Embryonic facial prominence (tissue), 1 donor: Measurements from ENCODE around the gene CHRM3.
"Not testable (repeated sequence)": the region's sequence is repeated elsewhere in the genome, so short reads cannot be mapped to it uniquely, and the experiment has no call there.

Experiments used
- DNase-seq: peaks from one replicate; pipeline ENCODE4 v3.0.0-alpha.2; 2016; ENCODE audit errors: extremely low spot score

CHRM3 gene

GRCh38 chr1:239386453-239387303 lies at the start of gene CHRM3:
CHRM3 (plus strand) TSS chr1:239386568; CDS start chr1:239907452, 520,884 bp downstream.
- peak; percentile 32 for DNase-seq

DNA sequence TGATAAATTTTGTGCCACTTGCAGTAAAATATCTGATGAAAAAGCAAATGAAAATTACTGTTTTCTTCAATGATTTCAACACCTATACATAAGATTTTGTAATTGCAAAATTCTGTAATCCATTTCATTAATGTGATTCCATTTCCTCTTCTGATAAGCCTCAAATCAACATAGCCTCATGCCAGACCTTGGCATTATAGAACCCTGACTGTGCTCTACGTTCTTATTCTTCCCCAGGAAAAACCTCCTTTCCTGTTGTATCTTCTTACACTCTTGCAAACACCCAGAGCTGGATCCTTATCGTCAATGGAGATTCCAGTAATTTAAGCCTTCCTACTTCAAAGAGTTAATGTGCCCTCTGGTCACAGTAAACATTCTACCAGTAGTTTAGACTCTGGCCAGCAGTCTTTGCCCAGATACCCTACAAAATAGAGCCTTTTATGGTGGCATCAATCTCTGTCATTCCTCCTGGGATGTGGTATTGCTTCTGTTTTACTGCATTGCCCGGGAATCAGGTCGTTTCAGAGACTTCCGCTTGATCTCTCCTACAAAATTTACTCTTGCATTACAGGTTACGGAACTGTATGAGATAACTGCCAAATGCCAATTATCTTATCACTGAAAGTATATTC lies 48.5 kb upstream of the CHRM3 start:
- no peak for DNase-seq

DNA sequence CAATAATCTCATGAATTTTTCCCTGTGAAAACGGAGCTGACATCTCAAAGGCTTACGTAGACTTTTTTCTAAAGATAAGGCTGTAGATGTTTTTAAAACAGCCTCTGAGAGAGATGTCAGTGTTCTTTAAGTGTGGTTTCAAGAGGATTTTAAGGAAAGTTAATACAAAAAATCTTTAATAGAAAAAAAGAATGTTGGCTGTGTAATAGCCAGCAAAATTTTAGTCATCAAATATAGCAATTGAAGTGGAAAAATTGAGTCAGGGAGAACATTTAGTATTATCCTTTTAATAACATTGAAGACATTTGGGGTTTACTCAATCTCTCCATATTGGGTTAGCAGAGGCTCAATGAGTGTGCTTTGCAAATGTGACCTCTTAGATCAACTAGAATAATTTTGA lies 38.6 kb upstream of the CHRM3 start:
- DNase-seq: no peak

DNA sequence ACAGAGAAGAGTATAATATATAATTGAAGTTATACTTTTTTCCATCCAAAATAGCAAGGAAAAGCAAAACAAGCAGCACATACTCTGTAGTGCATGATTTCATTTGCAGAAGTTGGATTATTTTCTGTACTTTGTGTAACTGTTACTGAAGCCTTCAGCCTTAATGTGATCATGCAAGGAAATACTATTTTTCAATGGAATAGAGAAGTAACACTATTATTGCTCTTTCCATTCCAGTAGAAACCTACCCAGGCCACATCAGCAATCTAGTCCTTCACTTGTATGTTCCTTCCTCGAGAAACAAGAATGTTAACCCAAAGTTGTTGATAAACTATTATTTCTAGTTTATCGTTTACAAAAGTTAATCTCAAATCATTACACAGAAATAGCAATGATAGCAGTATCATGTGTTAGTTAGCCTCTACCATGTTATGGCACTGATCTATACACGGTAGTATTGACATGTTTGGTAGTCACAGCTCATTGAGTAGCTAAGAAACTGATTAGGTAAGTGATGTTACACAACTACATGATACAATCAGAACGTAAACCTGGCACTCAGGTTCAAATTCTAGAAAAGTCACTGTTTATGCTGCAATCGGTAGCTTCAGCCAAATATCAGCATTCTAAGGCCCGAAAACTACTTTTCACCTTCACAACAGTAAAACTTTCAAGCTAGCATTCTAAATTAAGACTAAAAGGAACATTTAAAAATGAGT lies 37.6 kb upstream of the CHRM3 start:
- no peak for DNase-seq

DNA sequence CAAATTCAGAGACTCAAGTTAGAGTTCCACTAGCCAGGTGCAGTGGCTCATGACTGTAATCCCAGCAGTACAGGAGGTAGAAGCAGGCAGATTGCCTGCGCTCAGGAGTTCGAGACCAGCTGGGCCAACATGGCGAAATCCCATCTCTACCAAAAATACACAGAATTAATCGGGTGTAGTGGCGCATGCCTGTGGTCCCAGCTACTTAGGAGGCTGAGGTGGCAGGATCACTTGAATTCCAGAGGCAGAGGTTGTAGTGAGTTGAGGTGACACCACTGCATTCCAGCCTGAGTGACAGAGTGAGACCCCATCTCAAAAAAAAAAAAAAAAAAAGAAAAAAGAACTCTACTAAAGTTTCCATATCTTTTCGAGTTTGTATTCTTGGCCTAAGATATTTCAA lies 36.7 kb upstream of the CHRM3 start:
- DNase-seq: no peak

- no peak for DNase-seq
These were observed 32.8 kb upstream of the CHRM3 start for GRCh38 chr1:239353536-239353935.

DNA sequence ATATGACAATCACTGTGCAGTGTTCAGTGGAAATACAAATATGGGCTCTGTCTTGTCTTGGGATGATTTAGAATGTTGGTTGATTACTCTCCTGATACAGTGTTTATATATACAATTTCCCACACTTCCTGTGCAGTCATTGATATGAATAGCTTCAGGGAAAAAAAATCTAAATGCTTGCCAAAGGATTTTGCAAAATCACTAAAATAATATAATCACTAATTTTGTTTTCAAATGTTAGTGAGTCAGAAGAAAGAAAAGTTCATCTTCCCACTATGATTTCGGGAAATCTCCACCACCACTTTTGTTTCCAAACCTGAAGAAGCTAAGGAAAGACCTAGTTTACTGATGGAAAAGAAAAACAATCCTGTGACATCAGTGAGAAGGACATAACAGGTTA lies 32.1 kb upstream of the CHRM3 start:
- DNase-seq: no peak

DNA sequence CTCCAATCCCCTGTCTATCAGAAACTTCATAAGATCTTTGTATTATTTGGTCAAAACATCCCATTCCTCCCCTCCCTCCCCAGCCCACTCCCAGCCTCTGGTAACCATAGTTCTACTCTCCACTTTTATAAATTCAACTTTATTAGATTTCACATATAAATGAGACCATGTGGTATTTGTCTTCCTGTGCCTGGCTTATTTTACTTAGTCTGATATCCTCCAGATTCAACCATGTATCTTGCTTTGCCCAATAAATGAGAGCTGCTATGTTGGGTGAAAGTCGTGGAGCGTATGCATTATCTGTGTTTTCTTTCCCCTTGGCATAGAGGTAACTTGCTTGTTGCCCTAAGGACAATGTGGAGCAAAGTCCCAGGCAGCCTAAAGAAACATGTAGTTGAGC lies 28.5 kb upstream of the CHRM3 start:
- DNase-seq: no peak

GRCh38 chr1:239361403-239361802 lies 25.0 kb upstream of the CHRM3 start:
- no peak for DNase-seq

DNA sequence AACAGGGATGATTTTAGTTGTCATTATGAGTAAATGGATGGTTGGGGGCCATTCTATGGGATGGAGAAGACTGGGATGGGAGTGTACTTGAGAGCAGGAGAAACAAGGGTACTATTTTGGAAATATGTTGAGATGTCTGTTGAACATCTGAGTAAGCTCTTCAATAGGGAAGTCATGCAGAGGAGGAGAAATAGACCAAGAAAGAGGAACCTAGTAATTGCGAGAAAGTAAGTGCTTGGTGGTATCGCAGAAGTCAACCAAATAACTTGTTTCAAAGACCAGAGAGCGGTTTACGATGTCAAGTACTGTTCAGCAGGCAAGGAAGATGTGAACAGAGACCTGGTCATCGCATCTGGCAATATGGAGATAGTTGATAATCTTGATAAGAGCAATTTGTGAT lies 22.4 kb upstream of the CHRM3 start:
- no peak for DNase-seq

DNA sequence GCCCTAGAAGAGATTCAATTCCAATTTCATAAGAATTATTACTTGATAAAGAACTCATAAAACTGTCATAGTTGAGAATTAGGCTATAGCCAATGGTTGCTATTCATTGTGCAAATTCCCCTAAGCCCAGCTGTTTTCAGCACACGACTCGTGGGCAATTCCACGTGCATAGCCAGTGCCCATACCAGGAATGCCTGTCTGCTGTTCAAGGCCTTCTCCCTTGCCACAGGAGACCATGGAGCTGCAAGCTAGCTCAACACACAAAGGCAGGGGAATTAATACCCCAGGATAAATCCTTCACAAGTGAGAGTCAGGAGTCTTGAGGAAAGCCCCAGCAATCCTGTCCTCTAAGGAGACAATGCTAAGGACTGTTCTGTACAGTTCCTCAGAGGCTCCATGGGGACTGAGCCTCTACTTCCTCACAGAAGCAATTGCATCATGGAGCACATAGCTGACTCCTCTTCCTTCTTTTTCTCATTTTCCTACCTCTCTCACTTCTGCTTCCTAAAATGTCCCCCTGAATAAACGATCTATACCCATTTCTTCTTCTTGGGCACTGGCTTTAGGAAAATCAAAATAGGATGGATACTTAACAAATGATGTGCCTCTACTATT lies 19.1 kb upstream of the CHRM3 start:
- no peak for DNase-seq

- no peak for DNase-seq
These were observed 17.8 kb upstream of the CHRM3 start for GRCh38 chr1:239368436-239369109.

GRCh38 chr1:239370869-239371268 lies 15.5 kb upstream of the CHRM3 start:
- DNase-seq: not testable (repeated sequence)

DNA sequence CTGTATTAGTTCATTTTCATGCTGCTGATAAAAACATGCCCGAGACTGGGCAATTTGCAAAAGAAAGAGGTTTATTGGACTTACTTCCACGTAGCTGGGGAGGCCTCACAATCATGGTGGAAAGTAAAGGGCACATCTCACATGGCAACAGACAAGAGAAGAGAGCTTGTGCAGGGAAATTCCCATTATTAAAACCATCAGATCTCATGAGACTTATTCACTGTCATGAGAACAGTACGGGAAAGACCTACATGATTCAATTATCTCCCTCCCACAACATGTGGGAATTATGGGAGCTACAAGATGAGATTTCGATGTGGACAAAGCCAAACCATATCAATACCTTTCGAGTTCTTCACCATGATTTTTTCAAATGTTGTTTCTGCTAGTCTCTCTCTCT lies 3.7 kb upstream of the CHRM3 start:
- DNase-seq: no peak

- no peak for DNase-seq
These were observed 2.7 kb upstream of the CHRM3 start for GRCh38 chr1:239383714-239384113.

GRCh38 chr1:239387304-239388158 lies 1.2 kb downstream of the CHRM3 start:
- no peak for DNase-seq

- DNase-seq: no peak
These were observed 1.8 kb downstream of the CHRM3 start for GRCh38 chr1:239388159-239388485.

- no peak for DNase-seq
These were observed 2.2 kb downstream of the CHRM3 start for GRCh38 chr1:239388578-239388977.

DNA sequence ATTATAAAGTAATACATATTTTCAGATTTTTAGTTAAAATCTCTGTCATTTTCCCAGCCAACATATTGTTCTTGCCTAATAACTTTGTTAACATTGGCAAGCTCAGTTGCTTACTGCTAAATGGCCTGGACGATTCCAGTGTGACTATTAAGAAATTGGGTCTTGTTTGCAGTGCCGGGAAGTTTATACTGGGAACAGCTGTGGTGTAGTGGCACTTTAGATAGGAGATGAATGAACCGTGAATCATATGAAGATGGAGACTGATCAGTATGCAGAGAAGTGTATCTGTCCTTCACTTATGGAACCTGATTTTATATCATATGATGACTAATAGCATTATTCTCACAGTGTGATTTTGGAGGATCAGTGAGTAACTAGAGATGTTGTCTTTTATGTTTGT lies 3.3 kb downstream of the CHRM3 start:
- DNase-seq: no peak

DNA sequence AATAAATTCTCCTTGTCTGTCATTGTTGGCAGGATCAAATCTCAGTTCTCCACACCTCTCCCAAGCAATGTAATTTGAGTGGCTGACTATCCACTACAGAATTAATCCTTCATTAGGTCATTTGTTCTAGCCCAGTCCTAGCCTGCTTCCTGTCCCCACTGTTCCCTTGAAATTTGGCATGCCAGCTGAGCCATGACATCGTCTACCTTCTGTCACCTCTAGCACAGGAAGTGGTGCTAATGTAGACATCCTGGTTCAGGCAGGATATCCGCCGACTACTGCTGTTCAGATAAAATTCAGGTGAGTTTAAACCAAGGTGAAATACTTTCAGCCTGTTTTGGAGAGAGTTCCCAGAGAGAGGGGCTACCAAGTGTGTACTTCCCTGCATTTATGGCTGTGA lies 5.9 kb downstream of the CHRM3 start:
- no peak for DNase-seq

DNA sequence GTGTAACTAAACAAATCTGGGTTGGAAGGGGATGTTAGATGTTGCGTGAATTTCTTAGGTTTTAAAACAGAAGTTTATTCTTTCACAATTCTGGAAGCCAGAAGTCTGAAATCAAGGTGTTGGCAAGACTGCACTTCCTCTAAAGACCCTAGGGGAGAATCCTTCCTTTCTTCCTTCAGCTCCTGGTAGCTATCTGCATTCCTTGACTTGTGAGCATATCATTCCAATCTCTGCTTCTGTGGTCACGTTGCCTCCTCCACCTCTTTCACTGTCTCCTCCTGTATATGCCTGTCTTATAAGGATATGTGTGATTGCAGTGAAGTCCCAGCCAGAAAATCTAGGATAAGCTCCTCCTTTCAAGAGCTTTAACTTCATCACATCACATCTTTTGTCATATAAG lies 7.7 kb downstream of the CHRM3 start:
- no peak for DNase-seq
